CD14-positive monocyte (primary cell): ENCODE results near the gene EXOC4. TPM values are rescaled to one million over a fixed set of nuclear protein-coding genes. Genes with fewer than 3 reads are reported as not detected.
A peak's percentile ranks its signal among the peaks of the same experiment; 100 is the strongest.

Experiments
- DNase-seq, 3 donors: peaks; one replicate each; pipeline ENCODE4 v3.0.0-alpha.2; 2011 to 2022
- H2AFZ ChIP-seq: 2 replicates; pipeline ENCODE4 v1.6.0; 2012; ENCODE audit warnings: mild to moderate bottlenecking, low read depth, low read length, inconsistent platforms; ENCODE audit not compliant: insufficient read depth, poor library complexity, severe bottlenecking
- H3K27ac ChIP-seq, 2 donors: 1 replicate in 1 of 2; 2 replicates in 1 of 2; pipeline ENCODE4 v1.5.1; 2012 to 2013; ENCODE audit warnings: low read length in 2 of 2, control low read depth in 1 of 2, inconsistent platforms in 1 of 2, low read depth in 1 of 2, mild to moderate bottlenecking in 1 of 2
- H3K27me3 ChIP-seq, 2 donors: one replicate each; pipeline versions ENCODE4 v1.6.0 to v1.6.1; 2011 to 2013; ENCODE audit warnings: low read length in 2 of 2; ENCODE audit not compliant: control insufficient read depth in 2 of 2, insufficient read depth in 2 of 2
- H3K36me3 ChIP-seq, 2 donors: replicated peaks in 1 of 2; 1 replicate in 1 of 2; 2 replicates in 1 of 2; pipeline versions ENCODE4 v1.5.1 to v1.6.1; 2012 to 2013; ENCODE audit warnings: low read length in 2 of 2, control low read depth in 1 of 2, inconsistent platforms in 1 of 2, mild to moderate bottlenecking in 1 of 2; ENCODE audit not compliant: insufficient read depth in 2 of 2, control insufficient read depth in 1 of 2
- H3K4me1 ChIP-seq, 2 donors: 1 replicate in 1 of 2; 2 replicates in 1 of 2; pipeline versions ENCODE4 v1.5.1 to v1.6.1; 2012 to 2013; ENCODE audit warnings: low read length in 2 of 2, control low read depth in 1 of 2, inconsistent platforms in 1 of 2, mild to moderate bottlenecking in 1 of 2, moderate library complexity in 1 of 2; ENCODE audit not compliant: insufficient read depth in 2 of 2, control insufficient read depth in 1 of 2
- H3K4me2 ChIP-seq: replicated peaks from 2 replicates; pipeline ENCODE3; 2012; ENCODE audit warnings: low read length, moderate library complexity, mild to moderate bottlenecking; ENCODE audit not compliant: poor library complexity, severe bottlenecking; ENCODE audit errors: extremely low read depth
- H3K4me3 ChIP-seq, 3 experiments: fragments of 200-600 bp in 1 of 3; sonication (generic) in 1 of 3; replicated peaks in 1 of 3; 1 replicate in 2 of 3; 2 replicates in 1 of 3; pipeline ENCODE4 v1.5.1; 2011 to 2013; ENCODE audit warnings: low read length in 3 of 3, mild to moderate bottlenecking in 3 of 3, control low read depth in 2 of 3, low read depth in 2 of 3, inconsistent platforms in 1 of 3, moderate library complexity in 1 of 3
- H3K79me2 ChIP-seq: 2 replicates; pipeline ENCODE4 v1.6.0; 2012; ENCODE audit warnings: mild to moderate bottlenecking, control low read depth, inconsistent platforms, low read length, moderate library complexity; ENCODE audit not compliant: insufficient read depth
- H3K9ac ChIP-seq: 2 replicates; pipeline ENCODE4 v1.6.0; 2017; ENCODE audit warnings: low read length, mild to moderate bottlenecking; ENCODE audit not compliant: insufficient read depth, poor library complexity, severe bottlenecking
- H3K9me3 ChIP-seq, 2 donors: replicated peaks in 1 of 2; 1 replicate in 1 of 2; 2 replicates in 1 of 2; pipeline versions ENCODE4 v1.5.1 to v1.6.1; 2012 to 2013; ENCODE audit warnings: low read length in 2 of 2, control low read depth in 1 of 2; ENCODE audit not compliant: control insufficient read depth in 1 of 2, insufficient read depth in 1 of 2
- H4K20me1 ChIP-seq: 2 replicates; pipeline ENCODE4 v1.6.0; 2012; ENCODE audit warnings: mild to moderate bottlenecking, low read length, control low read depth, moderate library complexity; ENCODE audit not compliant: insufficient read depth
- H3K27ac Mint-ChIP-seq, 7 donors: one replicate each; pipeline ENCODE4 v1.8.0; 2020; ENCODE audit warnings: mild to moderate bottlenecking in 7 of 7, mixed read lengths in 7 of 7, moderate library complexity in 6 of 7, inconsistent platforms in 2 of 7
- H3K27me3 Mint-ChIP-seq, 3 donors: one replicate each; pipeline ENCODE4 v1.8.0; 2021 to 2022; ENCODE audit warnings: low read depth in 3 of 3, mild to moderate bottlenecking in 3 of 3, mixed read lengths in 3 of 3, moderate library complexity in 3 of 3, inconsistent platforms in 1 of 3
- H3K36me3 Mint-ChIP-seq, 2 donors: one replicate each; pipeline ENCODE4 v1.8.0; 2020; ENCODE audit warnings: mixed read lengths in 2 of 2, inconsistent platforms in 1 of 2, mild to moderate bottlenecking in 1 of 2
- H3K4me1 Mint-ChIP-seq: one replicate; pipeline ENCODE4 v1.8.0; 2020; ENCODE audit warnings: mild to moderate bottlenecking, mixed read lengths
- H3K4me3 Mint-ChIP-seq, 2 donors: one replicate each; pipeline ENCODE4 v1.8.0; 2020; ENCODE audit warnings: mild to moderate bottlenecking in 2 of 2, mixed read lengths in 2 of 2, moderate library complexity in 1 of 2
- H3K9me3 Mint-ChIP-seq, 7 donors: one replicate each; pipeline ENCODE4 v1.8.0; 2020 to 2022; ENCODE audit warnings: mixed read lengths in 7 of 7, mild to moderate bottlenecking in 6 of 7, moderate library complexity in 6 of 7, inconsistent platforms in 2 of 7
- CTCF ChIP-seq: fragments of 200-600 bp; IDR thresholded peaks from one replicate; pipeline ENCODE4 v1.8.0; 2022; ENCODE audit warnings: antibody characterized with exemption, mild to moderate bottlenecking
- WGBS: methylation state at CpG from one replicate; pipeline ENCODE4 v1.1.5; 2013; ENCODE audit warnings: missing lambda C conversion rate; ENCODE audit not compliant: insufficient coverage; 5-methylcytosine and 5-hydroxymethylcytosine counted together
- intact Hi-C, 2 donors: fragments of 100-400 bp; cut with micrococcal nuclease; formaldehyde crosslinking; loops; one replicate each; pipeline versions ENCODE4 v1.15.0 to v1.15.1; 2023
- polyA plus RNA-seq, 3 donors: library from polyadenylated mRNA; depleted of rRNA in 1 of 3; unstranded in 2 of 3; stranded (reverse) in 1 of 3; fragments of 300-500 nt in 2 of 3; fragments of >200 nt in 1 of 3; fragmentation: Illumina TruSeq in 2 of 3; gene quantifications; 1 replicate in 2 of 3; 2 replicates in 1 of 3; pipeline ENCODE4 v1.2.3, GENCODE V29; 2012 to 2021

The EXOC4 gene
- polyA plus RNA-seq, 3 donors = 20.6 to 22.3 (median 22.3) TPM

DNA sequence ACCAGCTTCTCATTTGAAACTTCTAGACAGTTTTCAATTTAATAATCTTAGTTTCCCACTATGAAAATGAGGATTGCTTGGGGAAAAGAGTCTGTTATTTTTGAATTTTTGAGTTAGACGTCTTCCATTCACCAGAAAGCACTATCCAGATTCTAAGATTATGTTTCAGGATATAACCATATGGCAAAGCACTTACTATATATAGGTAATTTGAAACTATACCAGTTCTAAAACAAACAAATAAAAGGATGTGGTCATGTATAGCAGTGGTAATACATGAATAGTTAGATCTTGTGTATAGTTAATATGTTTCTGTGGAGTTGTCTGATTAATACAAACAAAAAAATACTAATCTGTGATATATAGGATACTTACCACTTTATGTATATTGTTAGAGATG, 320.0 kb downstream of the EXOC4 start:
- Histone ChIP-seq H3K36me3 (no peaks in the 10 kb centered on the region), H2AFZ (no peak overlapping the region), H3K27me3 (no peaks in the 10 kb centered on the region), H3K4me3 (no peak overlapping the region), H3K4me2 (no peak overlapping the region), H3K27ac (no peak overlapping the region), H4K20me1 (no peaks in the 10 kb centered on the region), H3K9me3 (no peaks in the 10 kb centered on the region), H3K79me2 (no peaks in the 10 kb centered on the region), H3K4me1 (peaks cover 0 to 4% of the 10 kb centered on the region in 2 donors), H3K9ac (no peak overlapping the region)
- Mint-ChIP-seq H3K4me1 (peaks cover 8% of the 10 kb centered on the region), H3K27ac (no peak overlapping the region), H3K36me3 (no peaks in the 10 kb centered on the region), H3K9me3 (no peaks in the 10 kb centered on the region), H3K27me3 (no peaks in the 10 kb centered on the region), H3K4me3 (no peak overlapping the region)
- intact Hi-C loops = no loop called here
- no CpG with 5 or more reads among the region's 1 CpG for WGBS
- no peak for TF ChIP-seq CTCF
- no peak for DNase-seq

DNA sequence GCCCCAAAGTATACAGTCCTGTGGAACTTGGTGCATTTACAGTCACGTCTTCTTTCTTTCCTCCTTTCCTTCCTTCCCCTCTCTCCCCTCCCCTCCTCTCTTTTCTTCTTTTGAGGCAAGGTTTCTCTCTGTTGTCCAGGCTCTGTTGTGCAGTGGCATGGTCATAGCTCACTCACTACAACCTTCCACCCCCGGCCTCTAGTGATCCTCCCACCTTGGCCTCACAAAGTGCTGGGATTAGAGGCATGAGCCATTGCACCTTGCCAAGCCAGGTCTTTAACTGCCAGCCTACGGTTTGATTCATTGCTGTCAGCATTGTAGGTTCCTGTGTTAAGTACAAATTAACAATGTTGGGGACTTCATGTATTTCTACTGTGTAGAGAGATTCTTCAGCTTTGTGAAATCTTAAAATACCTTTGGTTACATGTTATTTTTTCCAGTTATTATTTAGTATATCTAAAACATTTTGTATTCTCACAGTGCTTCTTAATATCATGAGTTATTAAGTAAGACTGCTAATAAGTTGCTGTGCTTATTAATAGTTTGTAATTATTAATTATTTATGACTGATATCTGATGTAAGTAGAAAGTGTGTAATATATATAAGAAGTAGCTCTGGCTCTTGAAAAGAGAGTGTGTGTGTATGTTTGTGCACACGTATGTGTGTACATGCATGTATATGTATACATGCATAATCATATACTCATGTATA, 320.8 kb downstream of the EXOC4 start:
- H3K4me3 Mint-ChIP-seq = no peak overlapping the region
- Histone ChIP-seq H4K20me1 (no peaks in the 10 kb centered on the region), H3K36me3 (no peaks in the 10 kb centered on the region), H3K9ac (no peak overlapping the region), H3K27me3 (no peaks in the 10 kb centered on the region), H3K27ac (no peak overlapping the region), H3K9me3 (no peaks in the 10 kb centered on the region), H3K4me3 (no peak overlapping the region), H3K4me2 (no peak overlapping the region), H3K79me2 (no peaks in the 10 kb centered on the region), H3K4me1 (peaks cover 0 to 4% of the 10 kb centered on the region in 2 donors), H2AFZ (no peak overlapping the region)
- H3K36me3 Mint-ChIP-seq = no peaks in the 10 kb centered on the region
- no peaks in the 10 kb centered on the region for H3K9me3 Mint-ChIP-seq
- intact Hi-C loops = no loop called here
- H3K27me3 Mint-ChIP-seq = no peaks in the 10 kb centered on the region
- 93% methylated on average over 3 of the region's 4 CpGs for WGBS
- peaks cover 8% of the 10 kb centered on the region for H3K4me1 Mint-ChIP-seq
- H3K27ac Mint-ChIP-seq = peak overlapping the region in 1 of 7 donors; percentile 60
- no peak for DNase-seq
- TF ChIP-seq CTCF = no peak
